ENCODE results near the gene DHCR7.

DHCR7 gene

GRCh38 chr11:71477641-71478527 is 29.7 kb upstream of the DHCR7 start:
- no peak for DNase-seq

DNA sequence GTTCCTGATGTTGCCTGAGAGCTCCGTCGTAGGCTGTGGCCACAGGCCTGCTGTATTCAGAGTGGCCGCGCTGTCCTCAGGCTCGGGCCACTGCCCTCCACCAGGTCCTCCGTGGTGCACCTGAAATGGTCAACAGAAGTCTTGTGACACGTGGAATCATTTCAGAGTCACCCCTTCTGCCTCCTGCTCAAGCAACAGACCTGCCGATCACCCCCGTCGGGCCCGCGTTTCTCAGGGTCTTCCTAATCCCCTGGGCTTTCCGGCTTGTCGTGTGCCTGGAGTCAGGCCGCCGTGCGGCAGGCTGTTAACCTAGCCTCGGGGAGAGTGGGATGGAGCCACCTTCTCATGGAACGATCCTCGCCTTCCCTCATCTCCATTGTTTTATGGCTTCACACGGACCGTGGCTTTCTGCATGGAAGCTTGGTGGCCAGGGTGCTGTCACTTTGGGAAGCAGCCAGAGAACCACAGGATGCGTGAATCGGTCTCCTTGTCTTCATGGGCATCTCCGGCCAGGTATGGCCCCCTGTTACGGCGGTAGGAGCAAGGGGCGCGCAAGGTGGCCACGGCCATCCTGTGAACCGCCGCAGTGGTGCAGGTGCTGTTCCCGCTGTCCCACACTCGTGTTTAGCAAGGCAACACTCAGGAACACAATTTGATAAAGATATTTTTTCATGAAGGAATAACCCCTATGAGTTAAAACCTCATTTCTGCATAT is 28.9 kb upstream of the DHCR7 start:
- DNase-seq, result no peak

- DNase-seq, result no peak
Measured at GRCh38 chr11:71476031-71476430, 27.8 kb upstream of the DHCR7 start.

DNA sequence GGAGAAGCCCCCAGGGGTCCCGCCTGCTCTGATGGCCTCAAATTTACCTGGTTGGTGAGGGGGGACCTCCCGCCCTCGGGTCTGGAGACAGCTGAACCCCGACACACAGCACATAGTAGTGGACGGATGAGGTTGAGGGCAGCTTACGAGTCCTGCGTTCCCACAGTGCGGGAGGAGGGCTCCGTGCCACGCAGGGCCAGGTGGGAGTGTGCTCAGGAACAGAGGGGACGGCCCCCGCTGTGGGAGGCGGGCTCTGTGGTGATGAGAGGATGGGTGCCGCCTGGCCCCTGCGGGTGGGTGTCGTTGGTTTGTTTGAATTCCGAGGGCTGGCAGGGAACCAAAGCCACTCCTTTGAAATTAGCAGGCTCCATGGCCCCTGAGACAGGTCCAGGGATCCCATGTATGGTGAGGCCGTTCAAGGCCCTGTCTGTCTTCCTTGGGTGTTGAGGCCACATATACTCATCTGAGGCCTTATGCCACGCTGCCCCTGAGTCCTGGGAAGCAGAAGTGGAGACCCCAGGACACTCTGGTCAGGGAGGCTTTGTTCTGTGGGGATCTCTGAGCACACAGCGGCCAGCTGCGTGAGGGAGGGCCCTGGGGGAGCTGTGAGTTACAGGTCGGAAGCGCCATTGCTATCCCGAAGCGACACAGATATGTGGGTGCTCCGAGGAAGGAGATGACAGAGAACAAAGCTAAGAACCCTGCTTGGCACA is 26.7 kb upstream of the DHCR7 start:
- DNase-seq, result no peak

DNA sequence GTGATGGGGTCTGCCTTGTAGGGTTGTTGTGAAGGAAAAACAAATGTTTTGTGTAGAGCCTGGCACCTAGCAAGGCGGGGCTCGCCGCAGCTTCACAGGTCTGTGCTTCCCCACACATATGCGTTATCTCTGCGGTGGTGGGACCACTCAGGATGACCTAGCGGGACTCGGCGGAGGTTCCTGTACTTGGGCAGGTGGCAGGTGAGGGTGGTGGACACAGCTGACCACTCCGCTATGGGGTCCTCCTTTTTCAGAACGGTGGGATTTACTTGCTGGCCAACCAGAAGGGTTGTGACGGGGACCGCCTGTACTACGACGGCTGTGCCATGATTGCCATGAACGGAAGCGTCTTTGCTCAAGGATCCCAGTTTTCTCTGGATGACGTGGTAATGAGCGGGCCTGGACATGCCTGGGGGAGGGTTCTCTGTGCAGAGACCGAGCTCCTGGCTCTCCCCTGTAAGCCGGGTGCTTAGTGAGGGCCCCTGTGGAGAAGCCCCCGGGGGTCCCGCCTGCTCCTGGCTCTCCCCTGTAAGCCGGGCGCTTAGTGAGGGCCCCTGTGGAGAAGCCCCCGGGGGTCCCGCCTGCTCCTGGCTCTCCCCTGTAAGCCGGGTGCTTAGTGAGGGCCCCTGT is 26.1 kb upstream of the DHCR7 start:
- no peak for DNase-seq

GRCh38 chr11:71473793-71474080 is 25.5 kb upstream of the DHCR7 start:
- no peak for DNase-seq

DNA sequence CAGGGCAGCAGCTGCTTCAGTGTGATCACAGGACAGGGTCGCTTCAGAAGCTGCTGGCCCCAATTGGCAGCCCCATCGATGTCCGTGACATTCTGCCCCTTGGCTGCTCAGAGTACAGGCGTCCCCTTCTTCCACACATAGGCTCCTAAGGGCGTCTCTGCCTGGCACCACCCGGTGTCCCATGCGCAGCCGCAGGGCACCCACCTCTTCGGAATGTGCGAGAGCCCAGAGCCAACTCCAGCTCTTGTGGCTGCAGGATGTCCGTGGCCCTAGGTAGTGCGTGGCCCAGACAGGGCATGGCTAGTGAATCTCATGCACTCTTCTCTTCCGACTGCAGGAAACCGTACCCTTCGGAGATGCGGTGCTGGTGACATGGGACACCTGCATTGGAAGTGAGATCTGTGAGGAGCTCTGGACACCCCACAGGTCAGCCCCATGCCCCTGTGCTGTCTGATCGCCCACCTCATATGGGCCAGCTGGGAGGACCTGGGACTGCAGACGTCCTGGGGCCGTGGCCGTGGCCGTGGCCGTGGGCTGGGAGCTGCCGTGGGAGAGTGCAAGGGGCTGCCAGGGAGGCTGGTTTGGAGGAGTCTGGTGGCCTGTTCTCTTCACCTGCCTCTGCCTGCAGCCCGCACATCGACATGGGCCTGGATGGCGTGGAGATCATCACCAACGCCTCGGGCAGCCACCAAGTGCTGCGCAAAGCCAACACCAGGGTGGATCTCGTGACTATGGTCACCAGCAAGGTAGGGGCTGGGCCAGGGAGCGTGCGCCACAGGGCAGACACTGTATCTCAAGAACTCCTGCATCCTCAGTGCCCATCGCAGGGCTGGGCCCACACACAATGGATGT is 25.0 kb upstream of the DHCR7 start:
- DNase-seq, result no peak

GRCh38 chr11:71472357-71472885 is 24.2 kb upstream of the DHCR7 start:
- no peak for DNase-seq

DNA sequence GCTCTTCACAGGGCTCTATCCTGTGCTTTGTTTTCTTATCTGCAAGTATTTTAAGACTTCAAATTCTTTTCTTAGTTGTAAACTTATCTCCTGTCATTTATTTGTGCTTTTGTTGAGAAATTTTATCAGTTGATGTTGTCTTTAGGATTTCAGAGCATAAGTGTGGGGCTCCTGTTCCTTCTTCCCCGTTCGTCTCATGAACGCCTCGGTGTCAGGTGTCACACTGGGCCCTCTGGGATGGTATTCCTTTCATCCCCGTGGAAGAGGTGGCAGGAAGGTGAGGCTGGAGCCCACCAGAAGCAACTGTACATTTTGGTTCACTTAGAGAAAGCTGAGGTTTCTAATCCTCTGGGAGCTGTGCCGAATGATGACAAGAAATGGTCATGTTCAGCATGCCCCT is 22.8 kb upstream of the DHCR7 start:
- no peak for DNase-seq

GRCh38 chr11:71467164-71467563 is 19.0 kb upstream of the DHCR7 start:
- no peak for DNase-seq

DNA sequence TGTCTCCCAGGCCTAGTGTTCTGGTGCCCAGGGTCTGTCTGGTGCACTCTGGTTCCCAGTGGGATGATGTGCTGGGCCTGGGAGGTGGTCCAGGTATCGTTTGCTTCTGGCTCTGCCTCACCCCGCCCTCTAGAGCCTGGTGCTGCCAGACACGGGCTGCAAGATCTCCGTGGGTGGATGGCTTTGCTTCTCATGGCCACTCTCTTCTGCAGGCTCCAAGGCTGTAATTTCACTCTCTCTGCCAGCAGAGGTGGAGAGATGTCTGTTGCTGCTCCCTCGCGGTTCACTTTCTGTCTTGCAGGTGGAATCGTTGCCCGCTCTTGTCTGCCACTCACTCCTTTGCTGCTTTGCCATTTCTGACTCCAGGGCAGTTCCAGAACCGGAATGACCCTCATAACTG is 18.2 kb upstream of the DHCR7 start:
- DNase-seq, result no peak

DNA sequence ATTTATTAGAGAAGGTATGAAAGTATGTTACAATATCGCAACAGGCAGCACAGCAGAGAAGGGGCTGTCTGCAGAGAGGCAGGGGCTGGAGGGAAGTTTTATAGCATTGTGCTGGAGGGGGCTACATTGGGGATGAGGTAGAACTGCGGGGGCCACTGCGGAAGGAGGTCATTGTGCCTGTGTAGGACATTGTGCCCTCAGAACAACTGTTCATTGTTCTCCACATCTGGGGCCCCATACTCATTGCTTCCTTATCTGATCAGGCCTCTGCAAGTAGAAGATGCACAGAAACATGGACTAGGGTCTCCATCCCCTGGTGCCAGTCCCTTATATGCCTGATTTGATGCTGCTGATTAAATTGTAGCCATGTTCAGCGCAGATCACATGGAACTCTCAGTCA is 16.9 kb upstream of the DHCR7 start:
- DNase-seq, result no peak

DNA sequence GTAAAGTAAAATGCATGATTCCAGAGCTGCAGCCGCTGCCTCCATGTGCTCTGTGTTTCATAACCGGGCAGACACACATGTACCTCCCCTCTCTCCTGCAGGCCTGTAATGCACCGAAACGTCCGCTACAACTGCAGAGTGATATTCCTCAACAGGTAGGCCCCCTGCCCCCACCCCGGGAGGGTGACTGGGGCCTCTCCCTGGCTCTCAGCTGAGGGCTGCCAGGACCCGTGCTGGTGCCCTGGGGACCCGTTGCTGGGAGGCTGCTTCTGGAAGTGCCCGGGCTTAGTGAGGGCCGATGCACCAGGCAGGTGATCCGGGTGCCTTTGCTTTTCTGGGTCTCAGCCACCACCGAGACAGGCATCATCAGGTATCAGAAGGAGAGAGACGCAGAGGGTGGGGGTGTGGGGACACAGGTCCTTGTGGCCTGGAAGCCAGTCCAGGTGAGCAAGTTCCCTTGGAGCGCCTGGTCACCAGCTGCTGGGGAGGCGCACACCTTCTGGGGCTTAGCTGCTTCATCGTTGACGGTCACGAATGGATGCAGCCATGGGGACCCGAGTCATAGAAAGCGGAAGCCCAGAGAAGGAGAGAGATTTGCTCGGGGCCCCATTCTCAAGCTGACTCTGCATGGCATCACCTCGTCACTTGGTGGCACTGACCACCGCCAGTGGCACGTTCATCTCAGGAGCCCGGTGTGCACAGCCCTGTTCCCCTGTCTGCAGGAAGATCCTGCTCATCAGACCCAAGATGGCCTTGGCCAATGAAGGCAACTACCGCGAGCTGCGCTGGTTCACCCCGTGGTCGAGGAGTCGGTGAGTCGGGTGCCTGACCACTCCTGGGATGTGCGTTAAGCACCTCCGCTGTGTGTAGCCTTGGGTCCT is 15.4 kb upstream of the DHCR7 start:
- DNase-seq, result no peak

DNA sequence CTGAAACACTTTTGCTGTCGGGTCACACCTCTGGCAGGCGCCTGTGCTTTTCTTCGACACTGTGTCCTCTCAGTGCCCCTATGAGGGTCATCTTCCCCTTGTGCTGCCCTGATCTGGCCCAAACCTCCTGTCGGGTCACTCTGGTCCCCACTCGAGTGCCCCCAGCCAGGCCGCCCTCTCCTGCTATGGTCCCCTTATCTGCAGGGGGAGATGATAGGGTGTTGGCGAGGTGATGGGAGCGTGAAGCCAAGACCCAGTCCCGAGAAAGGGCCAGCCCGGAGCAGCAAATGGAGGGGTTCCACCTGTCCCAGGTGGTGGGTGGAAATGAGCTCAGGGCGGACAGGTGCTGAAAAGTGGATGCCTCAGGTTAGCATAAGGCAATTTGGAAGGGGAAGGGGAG is 14.5 kb upstream of the DHCR7 start:
- no peak for DNase-seq

GRCh38 chr11:71461696-71462095 is 13.5 kb upstream of the DHCR7 start:
- DNase-seq, result no peak

DNA sequence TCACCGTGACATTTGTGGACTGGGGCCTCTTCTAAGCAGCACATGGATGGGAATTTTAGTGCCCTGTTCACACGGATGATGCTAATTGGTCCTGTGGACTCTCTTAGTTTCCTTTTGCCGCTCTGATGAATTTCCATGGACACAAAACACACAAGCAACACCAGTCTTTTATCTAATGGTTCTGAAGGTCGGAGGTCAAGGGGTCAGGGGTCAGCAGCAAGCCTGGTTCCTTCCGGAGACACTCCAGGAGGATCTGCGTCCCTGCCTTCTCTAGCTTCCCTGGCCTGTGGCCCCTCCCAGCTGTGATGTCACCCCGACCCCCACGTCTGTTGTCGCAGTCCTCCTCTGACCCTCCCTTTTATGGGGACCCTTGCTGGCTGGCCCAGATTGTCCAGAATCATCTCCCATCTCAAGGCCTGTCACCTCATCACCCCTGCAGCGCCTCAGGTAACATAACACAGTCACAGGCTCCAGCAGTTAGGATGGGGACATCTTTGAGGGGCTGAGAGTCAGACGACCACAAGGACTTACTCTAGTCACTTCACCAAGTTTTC is 11.7 kb upstream of the DHCR7 start:
- DNase-seq, result no peak

- DNase-seq, result no peak
Measured at GRCh38 chr11:71459076-71459766, 11.0 kb upstream of the DHCR7 start.

- no peak for DNase-seq
Measured at GRCh38 chr11:71458146-71459070, 10.2 kb upstream of the DHCR7 start.

DNA sequence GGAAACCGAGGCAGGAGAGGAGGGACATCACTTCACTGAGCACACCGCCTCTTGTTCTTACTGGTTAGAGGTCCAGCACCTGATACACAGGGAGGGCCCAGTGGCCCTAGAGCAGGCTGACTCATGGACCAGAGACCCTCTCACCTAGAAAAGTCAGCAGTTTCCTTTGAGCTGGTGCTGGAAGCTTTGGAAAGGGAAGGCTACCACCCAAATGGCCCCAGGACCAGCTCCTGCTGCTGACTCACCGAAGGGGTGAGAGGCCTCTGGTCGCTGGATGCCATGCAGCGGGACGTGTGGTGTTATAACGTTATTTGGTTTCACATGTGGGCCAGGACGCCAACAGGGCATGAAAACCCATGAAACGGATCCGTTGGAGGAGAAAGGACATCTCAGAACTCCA is 8.6 kb upstream of the DHCR7 start:
- DNase-seq, result no peak

Data from SHP77 treated with DMSO at 0.1 percent for 48 hours (cell line).